HFFc6 (cell line): Measurements from ENCODE around the gene CPN1. TPM values are rescaled to one million over a fixed set of nuclear protein-coding genes. Genes with fewer than 3 reads are reported as not detected.
A peak's percentile ranks its signal among the peaks of the same experiment; 100 is the strongest.

Experiments used
- DNase-seq: peaks from one replicate; pipeline ENCODE4 v3.0.0-alpha.2; 2018
- H3K27ac Mint-ChIP-seq: 2 replicates; pipeline ENCODE4 v1.8.0; 2020; ENCODE audit warnings: mild to moderate bottlenecking, mixed read lengths
- H3K27me3 Mint-ChIP-seq: 2 replicates; pipeline ENCODE4 v1.8.0; 2021; ENCODE audit warnings: mild to moderate bottlenecking, moderate library complexity, mixed read lengths; ENCODE audit not compliant: insufficient read depth
- H3K36me3 Mint-ChIP-seq: 2 replicates; pipeline ENCODE4 v1.8.0; 2021; ENCODE audit warnings: low read depth, mixed read lengths
- H3K4me1 Mint-ChIP-seq: 2 replicates; pipeline ENCODE4 v1.8.0; 2020; ENCODE audit warnings: low read depth, mixed read lengths
- H3K4me3 Mint-ChIP-seq: 2 replicates; pipeline ENCODE4 v1.8.0; 2020; ENCODE audit warnings: mild to moderate bottlenecking, moderate library complexity, mixed read lengths
- H3K9me3 Mint-ChIP-seq: 2 replicates; pipeline ENCODE4 v1.8.0; 2020; ENCODE audit warnings: mild to moderate bottlenecking, mixed read lengths
- CTCF ChIP-seq: fragments of 200-600 bp; sonication (generic); IDR thresholded peaks from 2 replicates; pipeline ENCODE4 v1.5.0; 2021; ENCODE audit warnings: antibody characterized with exemption, mild to moderate bottlenecking
- total RNA-seq, 6 experiments: library from RNA; stranded (reverse); fragmentation: NEBNext Ultra II Directional; extraction: Animal tissue kit (Norgen Biotek cat#: 25700); gene quantifications; 2 replicates in 1 of 6; 3 replicates in 5 of 6; pipeline ENCODE4 v1.2.3, GENCODE V29; 2021

The CPN1 gene
- total RNA-seq, 6 experiments from 2014 or later = not detected

GRCh38 chr10:100043796-100044195 is 37.9 kb downstream of the CPN1 start:
- Mint-ChIP-seq H3K4me1 (peaks cover 45% of the 10 kb centered on the region), H3K27me3 (peaks cover 1% of the 10 kb centered on the region; the same call in 1 of the 2 replicates), H3K4me3 (peak overlapping the region; percentile 40; the same call in 1 of the 2 replicates), H3K27ac (peak overlapping the region; percentile 84), H3K36me3 (no peaks in the 10 kb centered on the region), H3K9me3 (no peaks in the 10 kb centered on the region)
- peak; percentile 25 for DNase-seq
- TF ChIP-seq CTCF = no peak

- Mint-ChIP-seq H3K4me3 (no peak overlapping the region), H3K36me3 (no peaks in the 10 kb centered on the region), H3K27ac (peak overlapping the region; percentile 84), H3K27me3 (peaks cover 1% of the 10 kb centered on the region; the same call in 1 of the 2 replicates), H3K4me1 (peaks cover 49% of the 10 kb centered on the region), H3K9me3 (no peaks in the 10 kb centered on the region)
- no peak for DNase-seq
- TF ChIP-seq CTCF = no peak
Observed at GRCh38 chr10:100043344-100043743, 38.3 kb downstream of the CPN1 start.

GRCh38 chr10:100041306-100042002 is 40.2 kb downstream of the CPN1 start:
- no peak for TF ChIP-seq CTCF
- Mint-ChIP-seq H3K27me3 (peaks cover 3% of the 10 kb centered on the region), H3K4me1 (peaks cover 57% of the 10 kb centered on the region), H3K4me3 (no peak overlapping the region), H3K27ac (no peak overlapping the region), H3K36me3 (no peaks in the 10 kb centered on the region), H3K9me3 (no peaks in the 10 kb centered on the region)
- DNase-seq = no peak

GRCh38 chr10:100038561-100039071 is 43.1 kb downstream of the CPN1 start:
- Mint-ChIP-seq H3K27ac (no peak overlapping the region), H3K9me3 (no peaks in the 10 kb centered on the region), H3K4me3 (no peak overlapping the region), H3K4me1 (peaks cover 36% of the 10 kb centered on the region), H3K36me3 (no peaks in the 10 kb centered on the region), H3K27me3 (peaks cover 3% of the 10 kb centered on the region)
- no peak for TF ChIP-seq CTCF
- DNase-seq = no peak

GRCh38 chr10:100037758-100038315 is 43.8 kb downstream of the CPN1 start:
- TF ChIP-seq CTCF = no peak
- Mint-ChIP-seq H3K4me3 (no peak overlapping the region), H3K4me1 (peaks cover 31% of the 10 kb centered on the region; the same call in 1 of the 2 replicates), H3K27ac (no peak overlapping the region), H3K36me3 (no peaks in the 10 kb centered on the region), H3K27me3 (peaks cover 3% of the 10 kb centered on the region), H3K9me3 (no peaks in the 10 kb centered on the region)
- no peak for DNase-seq
